Skin of body (tissue), 2 donors: ENCODE results near the gene SPDYE4. TPM values are rescaled to one million over a fixed set of nuclear protein-coding genes. Genes with fewer than 3 reads are reported as not detected.

Experiments
- DNase-seq: peaks from one replicate; lab custom pipeline; 2025; lab: John Stamatoyannopoulos, UW
- total RNA-seq: library from RNA; depleted of rRNA; stranded (reverse); fragments of >200 nt; gene quantifications from one replicate; pipeline ENCODE4 v1.2.3, GENCODE V29; 2014

Gene SPDYE4
- total RNA-seq, 1 donor from 2014 or later, result not detected

GRCh38 chr17:8713315-8713714, 45.0 kb downstream of the SPDYE4 start:
- no peak for DNase-seq

DNA sequence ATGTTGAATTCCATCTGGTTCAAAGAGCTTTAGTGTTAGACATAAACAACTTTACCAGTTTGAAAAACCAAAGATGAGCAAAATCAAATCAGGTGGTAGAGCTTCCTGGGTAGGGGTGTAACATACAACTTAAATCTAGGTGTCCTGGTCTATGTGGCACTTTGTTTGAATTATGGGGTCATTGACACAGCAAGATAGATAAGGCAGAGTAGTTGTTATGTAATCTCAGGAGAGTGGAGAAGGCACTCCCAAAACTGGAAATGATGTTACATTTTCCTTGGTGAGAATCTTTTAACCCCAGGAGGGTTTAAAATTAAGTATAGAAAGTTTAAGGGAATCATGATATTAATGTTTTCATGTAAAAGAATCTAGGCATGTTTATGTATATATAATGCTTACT, 45.6 kb downstream of the SPDYE4 start:
- DNase-seq, result no peak

DNA sequence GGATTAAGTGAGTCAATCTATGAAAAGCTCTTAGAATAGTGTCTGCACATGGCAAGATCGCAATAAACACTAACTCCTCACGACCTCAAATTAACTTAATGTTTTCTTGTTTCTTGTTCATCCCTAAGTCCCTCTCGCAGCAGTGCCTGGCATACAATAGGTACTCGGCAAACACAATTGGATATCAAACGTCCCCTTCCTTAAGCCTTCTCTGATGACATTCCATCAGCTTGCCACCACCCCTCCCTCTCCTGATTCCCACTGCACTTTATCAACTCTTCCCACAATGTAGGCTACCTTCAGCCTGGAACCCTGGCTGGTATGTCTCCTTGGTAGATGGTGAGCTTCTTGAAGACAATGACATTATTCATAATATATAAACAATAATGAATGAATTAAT, 47.1 kb downstream of the SPDYE4 start:
- DNase-seq, result no peak

- no peak for DNase-seq
These were observed 47.5 kb downstream of the SPDYE4 start for GRCh38 chr17:8710813-8711212.

- no peak for DNase-seq
These were observed 49.3 kb downstream of the SPDYE4 start for GRCh38 chr17:8709006-8709405.

GRCh38 chr17:8708025-8708461, 50.3 kb downstream of the SPDYE4 start:
- DNase-seq, result no peak

DNA sequence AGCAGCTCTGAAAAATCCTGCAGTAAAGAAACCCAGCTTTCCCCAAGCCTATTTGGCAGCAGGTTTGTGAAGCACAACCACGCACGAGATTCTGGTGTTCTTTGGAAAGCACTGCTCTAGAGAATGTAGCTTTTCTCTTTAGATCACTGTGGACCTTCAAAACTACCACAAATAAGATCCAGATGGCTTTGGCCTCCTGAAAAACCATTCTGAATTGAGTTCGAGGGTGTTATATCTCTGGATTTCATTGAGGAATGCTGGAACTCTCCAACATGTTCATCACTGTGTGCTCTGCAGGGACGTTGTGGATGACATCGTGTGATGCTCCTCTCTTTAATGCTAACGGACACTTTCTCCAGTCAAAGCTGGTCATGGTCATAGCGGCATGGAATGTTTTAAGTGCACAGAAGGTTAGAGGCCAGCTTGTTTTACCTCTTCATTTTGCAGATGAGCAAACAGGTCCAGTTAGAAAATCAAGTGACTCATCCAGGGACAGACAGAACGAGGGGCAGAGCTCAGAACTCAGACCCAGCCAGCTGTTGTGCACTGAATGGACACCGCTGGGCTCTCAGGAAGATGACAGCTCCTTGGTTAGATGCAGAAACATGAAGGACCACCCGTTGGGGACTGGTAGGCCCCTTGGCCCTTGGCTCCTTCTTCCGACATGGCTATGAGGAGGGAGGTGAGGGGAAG, 50.9 kb downstream of the SPDYE4 start:
- DNase-seq, result peak; percentile 28

GRCh38 chr17:8706431-8706830, 51.9 kb downstream of the SPDYE4 start:
- no peak for DNase-seq

DNA sequence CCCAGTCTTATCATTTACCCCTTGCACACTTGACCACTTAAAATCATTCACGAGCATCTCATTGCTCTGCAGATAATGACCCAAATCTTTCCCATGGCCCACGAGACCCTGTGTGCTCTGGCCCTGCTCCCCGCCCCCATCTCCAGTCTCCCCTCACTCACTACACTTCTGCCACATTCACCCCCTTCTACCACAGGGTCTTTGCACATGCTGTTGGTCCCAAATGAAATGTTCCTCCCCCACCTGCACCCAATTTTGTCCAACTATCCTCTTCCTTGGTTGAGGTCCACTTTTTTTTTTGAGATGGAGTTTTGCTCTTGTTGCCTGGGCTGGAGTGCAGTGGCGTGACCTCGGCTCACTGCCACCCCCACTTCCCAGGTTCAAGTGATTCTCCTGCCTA, 52.9 kb downstream of the SPDYE4 start:
- no peak for DNase-seq

GRCh38 chr17:8703001-8703400, 55.3 kb downstream of the SPDYE4 start:
- no peak for DNase-seq

- no peak for DNase-seq
These were observed 56.6 kb downstream of the SPDYE4 start for GRCh38 chr17:8701754-8702153.

DNA sequence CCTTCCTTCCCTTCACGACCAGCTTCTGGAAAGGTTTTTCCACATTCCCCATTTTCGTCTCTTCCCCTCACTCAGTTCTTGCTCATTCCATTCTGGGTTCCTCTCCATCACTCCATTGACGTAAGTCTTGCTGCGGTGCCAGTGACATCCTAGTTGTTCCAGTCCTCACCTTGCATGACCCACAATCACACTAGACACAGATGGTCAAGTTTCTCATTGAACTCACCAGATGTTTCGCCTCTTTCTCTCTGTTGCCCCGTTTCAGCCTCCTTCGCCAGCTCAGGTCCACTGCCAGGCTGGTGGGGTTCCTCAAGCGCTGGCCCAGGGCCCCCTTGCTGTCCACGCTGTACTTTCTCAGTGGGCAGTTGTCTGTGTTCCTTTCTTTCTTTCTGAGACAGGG, 57.1 kb downstream of the SPDYE4 start:
- DNase-seq, result no peak

Other genes starting within 250 kb of the SPDYE4 start
- 93.5 TPM for gene MYH10, start 127.8 kb downstream of the SPDYE4 start, total RNA-seq
- gene CCDC42, start 13.7 kb downstream of the SPDYE4 start, total RNA-seq, result not detected
- 0.20 TPM for gene MFSD6L, start 40.8 kb upstream of the SPDYE4 start, total RNA-seq
- gene PIK3R6, start 109.1 kb upstream of the SPDYE4 start, total RNA-seq, result 1.1 TPM
- gene PIK3R5, start 207.2 kb upstream of the SPDYE4 start, total RNA-seq, result 2.1 TPM